ENCODE measurements around the gene B3GNT9.
A peak's percentile ranks its signal among the peaks of the same experiment; 100 is the strongest.

B3GNT9 gene

DNA sequence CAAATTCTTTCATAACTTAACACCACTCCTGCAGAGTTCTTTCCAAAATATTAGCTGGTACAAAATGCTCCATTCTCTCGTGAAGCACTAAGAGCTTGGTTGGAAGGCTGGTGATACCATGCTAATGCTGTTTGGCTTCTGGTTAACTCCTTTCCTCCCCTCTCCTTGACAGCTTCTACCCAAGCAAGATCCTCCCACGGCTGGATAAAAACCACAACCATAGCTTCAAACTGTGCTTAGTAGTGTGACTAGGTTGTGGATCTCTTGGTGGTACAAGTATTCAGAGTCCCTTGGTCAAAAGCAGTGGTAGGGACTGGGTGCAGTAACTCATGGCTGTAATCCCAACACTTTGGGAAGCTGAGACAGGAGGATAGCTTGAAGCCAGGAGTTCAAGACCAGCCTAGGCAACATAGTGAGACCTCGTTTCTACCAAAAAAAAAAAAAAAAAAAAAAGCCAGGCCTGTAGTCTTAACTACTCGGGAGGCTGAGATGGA, 38.8 kb downstream of the B3GNT9 start:
- TF ChIP-seq ZBTB7A (IDR thresholded peaks at IDR 0.05; ENCODE audit: low read depth) (no peak), TCF12 (IDR thresholded peaks at IDR 0.05; ENCODE audit: low read depth) (no peak)

DNA sequence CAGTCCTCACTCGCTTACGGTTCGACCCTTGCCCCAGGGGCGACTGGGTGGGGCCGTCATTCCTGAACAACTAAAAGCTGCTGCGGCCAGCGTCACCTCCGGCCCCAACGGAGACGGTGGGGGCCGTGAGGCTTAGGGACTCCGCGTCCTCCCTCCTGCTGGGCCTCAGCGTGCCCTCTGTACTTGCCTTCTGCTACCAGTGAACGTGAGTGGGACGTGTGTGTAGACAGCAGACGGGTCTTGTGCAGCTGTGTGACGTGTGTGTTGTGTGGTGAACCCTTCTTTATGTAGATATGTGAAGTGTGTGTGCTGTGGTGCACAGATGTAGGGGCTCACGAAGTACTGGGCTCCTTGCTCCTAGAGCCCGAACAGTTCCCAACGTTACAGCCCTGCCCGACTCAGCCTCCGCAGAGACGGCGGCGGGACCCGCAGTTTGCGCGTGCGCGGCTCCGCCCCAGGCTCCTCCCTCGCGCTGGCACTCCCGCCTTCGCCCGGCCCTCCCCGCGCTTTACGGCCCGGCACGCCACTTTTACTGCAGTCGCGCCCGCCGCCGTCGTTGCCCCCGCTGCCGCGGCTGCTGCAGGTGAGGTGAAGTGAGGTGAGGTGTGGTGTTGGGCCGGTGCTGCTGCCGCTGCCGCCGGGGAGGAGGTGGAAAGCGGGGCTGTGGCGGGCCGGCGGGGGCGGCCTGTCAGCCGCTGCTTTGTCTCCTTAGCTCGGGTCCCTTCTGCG, 41.2 kb downstream of the B3GNT9 start, which contains the start of gene PHAF1:
TSS of gene PHAF1 (plus strand) at position 535 of the 729 bp plus-strand sequence. CDS start 235 bp downstream, outside the sequence.
- TF ChIP-seq TAF1 (IDR thresholded peaks at IDR 0.05; ENCODE audit: low read depth) (peak; percentile 98), MAX (IDR thresholded peaks at IDR 0.05) (peak; percentile 81), TEAD4 (IDR thresholded peaks at IDR 0.05) (peak; percentile 71), CREB1 (IDR thresholded peaks at IDR 0.05; ENCODE audit: low read depth) (peak; percentile 48; the same call in 1 of the 2 replicates), CEBPB (IDR thresholded peaks at IDR 0.05) (no peak), USF1 (IDR thresholded peaks at IDR 0.05) (peak; percentile 45), FOXM1 (IDR thresholded peaks at IDR 0.05; ENCODE audit: borderline replicate concordance, low read depth) (no peak), EP300 (IDR thresholded peaks at IDR 0.05; ENCODE audit: borderline replicate concordance) (peak; percentile 53; the same call in 1 of the 2 replicates), NFIC (IDR thresholded peaks at IDR 0.05) (no peak), YY1 (IDR thresholded peaks at IDR 0.05; ENCODE audit: low read depth) (peak; percentile 57; the same call in 1 of the 2 replicates), TCF12 (IDR thresholded peaks at IDR 0.05; ENCODE audit: low read depth) (peak; percentile 63; the same call in 1 of the 2 replicates)
- TF ChIP-seq, protein P1, sequence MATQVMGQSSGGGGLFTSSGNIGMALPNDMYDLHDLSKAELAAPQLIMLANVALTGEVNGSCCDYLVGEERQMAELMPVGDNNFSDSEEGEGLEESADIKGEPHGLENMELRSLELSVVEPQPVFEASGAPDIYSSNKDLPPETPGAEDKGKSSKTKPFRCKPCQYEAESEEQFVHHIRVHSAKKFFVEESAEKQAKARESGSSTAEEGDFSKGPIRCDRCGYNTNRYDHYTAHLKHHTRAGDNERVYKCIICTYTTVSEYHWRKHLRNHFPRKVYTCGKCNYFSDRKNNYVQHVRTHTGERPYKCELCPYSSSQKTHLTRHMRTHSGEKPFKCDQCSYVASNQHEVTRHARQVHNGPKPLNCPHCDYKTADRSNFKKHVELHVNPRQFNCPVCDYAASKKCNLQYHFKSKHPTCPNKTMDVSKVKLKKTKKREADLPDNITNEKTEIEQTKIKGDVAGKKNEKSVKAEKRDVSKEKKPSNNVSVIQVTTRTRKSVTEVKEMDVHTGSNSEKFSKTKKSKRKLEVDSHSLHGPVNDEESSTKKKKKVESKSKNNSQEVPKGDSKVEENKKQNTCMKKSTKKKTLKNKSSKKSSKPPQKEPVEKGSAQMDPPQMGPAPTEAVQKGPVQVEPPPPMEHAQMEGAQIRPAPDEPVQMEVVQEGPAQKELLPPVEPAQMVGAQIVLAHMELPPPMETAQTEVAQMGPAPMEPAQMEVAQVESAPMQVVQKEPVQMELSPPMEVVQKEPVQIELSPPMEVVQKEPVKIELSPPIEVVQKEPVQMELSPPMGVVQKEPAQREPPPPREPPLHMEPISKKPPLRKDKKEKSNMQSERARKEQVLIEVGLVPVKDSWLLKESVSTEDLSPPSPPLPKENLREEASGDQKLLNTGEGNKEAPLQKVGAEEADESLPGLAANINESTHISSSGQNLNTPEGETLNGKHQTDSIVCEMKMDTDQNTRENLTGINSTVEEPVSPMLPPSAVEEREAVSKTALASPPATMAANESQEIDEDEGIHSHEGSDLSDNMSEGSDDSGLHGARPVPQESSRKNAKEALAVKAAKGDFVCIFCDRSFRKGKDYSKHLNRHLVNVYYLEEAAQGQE (IDR thresholded peaks at IDR 0.05; ENCODE audit: low read depth): 0 out of 2 replicates have a peak, but pooled peaks have one; percentile 35

GRCh38 chr16:67108931-67109406, 41.8 kb downstream of the B3GNT9 start:
- TF ChIP-seq TEAD4 (IDR thresholded peaks at IDR 0.05) (no peak), MAX (IDR thresholded peaks at IDR 0.05) (no peak), USF1 (IDR thresholded peaks at IDR 0.05) (no peak)

GRCh38 chr16:67108489-67108888, 42.3 kb downstream of the B3GNT9 start:
- TF ChIP-seq CREB1 (IDR thresholded peaks at IDR 0.05; ENCODE audit: low read depth): no peak
- TF ChIP-seq TCF12 (IDR thresholded peaks at IDR 0.05; ENCODE audit: low read depth): no peak
- TF ChIP-seq, protein P1 (IDR thresholded peaks at IDR 0.05; ENCODE audit: low read depth): no peak
- no peak for TF ChIP-seq FOXM1 (IDR thresholded peaks at IDR 0.05; ENCODE audit: borderline replicate concordance, low read depth)
- TF ChIP-seq EP300 (IDR thresholded peaks at IDR 0.05; ENCODE audit: borderline replicate concordance): no peak
- no peak for TF ChIP-seq TEAD4 (IDR thresholded peaks at IDR 0.05)
- no peak for TF ChIP-seq NFIC (IDR thresholded peaks at IDR 0.05)
- TF ChIP-seq ZBTB7A (IDR thresholded peaks at IDR 0.05; ENCODE audit: low read depth): no peak
- TF ChIP-seq RAD21 (IDR thresholded peaks at IDR 0.05; ENCODE audit: low read depth): no peak
- TF ChIP-seq USF1 (IDR thresholded peaks at IDR 0.05): no peak
- no peak for TF ChIP-seq EGR1 (IDR thresholded peaks at IDR 0.05)
- TF ChIP-seq YY1 (IDR thresholded peaks at IDR 0.05; ENCODE audit: low read depth): no peak
- no peak for TF ChIP-seq TAF1 (IDR thresholded peaks at IDR 0.05; ENCODE audit: low read depth)
- no peak for TF ChIP-seq MAX (IDR thresholded peaks at IDR 0.05)
- TF ChIP-seq CEBPB (IDR thresholded peaks at IDR 0.05): no peak

DNA sequence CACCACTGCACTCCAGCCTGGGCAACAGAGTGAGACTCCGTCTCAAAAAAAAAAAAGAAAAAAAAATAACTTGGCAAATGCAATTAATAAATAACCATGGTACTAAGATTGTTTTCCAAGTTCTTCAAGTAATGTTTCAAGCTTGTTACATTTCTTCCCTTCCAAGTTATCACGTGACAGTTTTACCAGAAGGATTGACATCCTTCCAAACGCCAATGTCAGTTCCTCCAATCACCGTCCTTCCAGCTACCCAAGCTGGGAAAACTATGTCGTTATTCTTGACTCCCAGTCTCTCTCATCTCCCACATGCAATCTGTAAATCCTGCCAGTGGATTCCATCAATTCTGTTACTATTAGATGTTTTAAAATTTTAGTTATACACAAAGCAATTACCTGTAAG, 44.9 kb downstream of the B3GNT9 start:
- TF ChIP-seq EGR1 (IDR thresholded peaks at IDR 0.05) (no peak), TEAD4 (IDR thresholded peaks at IDR 0.05) (no peak), YY1 (IDR thresholded peaks at IDR 0.05; ENCODE audit: low read depth) (no peak), USF1 (IDR thresholded peaks at IDR 0.05) (no peak), NFIC (IDR thresholded peaks at IDR 0.05) (no peak), FOXM1 (IDR thresholded peaks at IDR 0.05; ENCODE audit: borderline replicate concordance, low read depth) (no peak), RAD21 (IDR thresholded peaks at IDR 0.05; ENCODE audit: low read depth) (no peak), TAF1 (IDR thresholded peaks at IDR 0.05; ENCODE audit: low read depth) (no peak), TCF12 (IDR thresholded peaks at IDR 0.05; ENCODE audit: low read depth) (no peak), EP300 (IDR thresholded peaks at IDR 0.05; ENCODE audit: borderline replicate concordance) (no peak), CEBPB (IDR thresholded peaks at IDR 0.05) (no peak), CREB1 (IDR thresholded peaks at IDR 0.05; ENCODE audit: low read depth) (no peak), MAX (IDR thresholded peaks at IDR 0.05) (no peak)
- TF ChIP-seq, protein P1 (IDR thresholded peaks at IDR 0.05; ENCODE audit: low read depth): no peak
